ENCODE data around the gene GUCA1C. TPM values are rescaled to one million over a fixed set of nuclear protein-coding genes. Genes with fewer than 3 reads are reported as not detected.
A peak's percentile ranks its signal among the peaks of the same experiment; 100 is the strongest.

The GUCA1C gene
- total RNA-seq, 6 experiments from 2014 or later = not detected

- ATAC-seq (no peak), DNase-seq (no peak)
- no peaks in the 10 kb centered on the region for H3K9me3 ChIP-seq
- 74% methylated on average over 8 of the region's 8 CpGs for WGBS (ENCODE audit: insufficient coverage, low coverage, low lambda C conversion rate, missing lambda C conversion rate)
- TF ChIP-seq, protein P1, sequence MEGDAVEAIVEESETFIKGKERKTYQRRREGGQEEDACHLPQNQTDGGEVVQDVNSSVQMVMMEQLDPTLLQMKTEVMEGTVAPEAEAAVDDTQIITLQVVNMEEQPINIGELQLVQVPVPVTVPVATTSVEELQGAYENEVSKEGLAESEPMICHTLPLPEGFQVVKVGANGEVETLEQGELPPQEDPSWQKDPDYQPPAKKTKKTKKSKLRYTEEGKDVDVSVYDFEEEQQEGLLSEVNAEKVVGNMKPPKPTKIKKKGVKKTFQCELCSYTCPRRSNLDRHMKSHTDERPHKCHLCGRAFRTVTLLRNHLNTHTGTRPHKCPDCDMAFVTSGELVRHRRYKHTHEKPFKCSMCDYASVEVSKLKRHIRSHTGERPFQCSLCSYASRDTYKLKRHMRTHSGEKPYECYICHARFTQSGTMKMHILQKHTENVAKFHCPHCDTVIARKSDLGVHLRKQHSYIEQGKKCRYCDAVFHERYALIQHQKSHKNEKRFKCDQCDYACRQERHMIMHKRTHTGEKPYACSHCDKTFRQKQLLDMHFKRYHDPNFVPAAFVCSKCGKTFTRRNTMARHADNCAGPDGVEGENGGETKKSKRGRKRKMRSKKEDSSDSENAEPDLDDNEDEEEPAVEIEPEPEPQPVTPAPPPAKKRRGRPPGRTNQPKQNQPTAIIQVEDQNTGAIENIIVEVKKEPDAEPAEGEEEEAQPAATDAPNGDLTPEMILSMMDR (IDR thresholded peaks at IDR 0.05) = no peak
- TF ChIP-seq POLR2A (IDR thresholded peaks at IDR 0.05) = no peak
- H3K4me3 ChIP-seq = no peak overlapping the region
- intact Hi-C loops (cut with DNase I) = no loop called here
- H3K27me3 ChIP-seq = no peaks in the 10 kb centered on the region
- H3K27ac ChIP-seq = no peak overlapping the region
- H3K36me3 ChIP-seq = no peaks in the 10 kb centered on the region
- no peaks in the 10 kb centered on the region for H3K4me1 ChIP-seq
Observed at GRCh38 chr3:108936924-108937689, 16.6 kb downstream of the GUCA1C start.

GRCh38 chr3:108931035-108931434 lies 22.6 kb downstream of the GUCA1C start:
- intact Hi-C loops (cut with DNase I) = no loop called here
- DNase-seq (no peak), ATAC-seq (no peak)
- H3K4me1 ChIP-seq = no peaks in the 10 kb centered on the region
- no peaks in the 10 kb centered on the region for H3K27me3 ChIP-seq
- H3K27ac ChIP-seq = no peak overlapping the region
- no peak overlapping the region for H3K4me3 ChIP-seq
- no peaks in the 10 kb centered on the region for H3K36me3 ChIP-seq
- no peak for TF ChIP-seq POLR2A (IDR thresholded peaks at IDR 0.05)
- TF ChIP-seq, protein P1 (IDR thresholded peaks at IDR 0.05) = no peak
- H3K9me3 ChIP-seq = no peaks in the 10 kb centered on the region

DNA sequence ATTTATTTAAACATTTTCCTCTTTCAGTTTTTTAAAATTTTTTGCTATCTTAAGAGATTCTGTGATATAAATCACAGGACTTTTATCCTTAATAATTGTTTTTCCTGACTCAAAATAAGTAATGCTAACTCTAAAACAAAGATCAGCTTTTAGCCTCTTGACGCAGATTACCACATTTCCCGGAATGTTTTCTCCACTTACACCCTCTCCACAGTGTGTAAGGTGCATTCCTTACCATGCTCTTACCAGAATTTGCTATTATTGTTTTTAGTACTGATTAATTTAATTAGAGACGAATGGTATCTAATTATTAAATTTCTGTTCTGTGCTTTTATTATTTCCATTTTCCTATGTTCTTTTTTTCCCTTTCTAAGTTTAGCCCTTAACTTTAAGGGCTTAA lies 34.8 kb downstream of the GUCA1C start:
- DNase-seq = no peak
- ATAC-seq = no peak
- Histone ChIP-seq H3K36me3 (no peaks in the 10 kb centered on the region), H3K27ac (no peak overlapping the region), H3K27me3 (no peaks in the 10 kb centered on the region), H3K9me3 (no peaks in the 10 kb centered on the region), H3K4me3 (no peak overlapping the region), H3K4me1 (no peaks in the 10 kb centered on the region)
- 55% methylated on average over 3 of the region's 3 CpGs for WGBS (ENCODE audit: insufficient coverage, low coverage, low lambda C conversion rate, missing lambda C conversion rate)
- TF ChIP-seq, protein P1 (IDR thresholded peaks at IDR 0.05) = no peak
- no peak for TF ChIP-seq POLR2A (IDR thresholded peaks at IDR 0.05)
- intact Hi-C loops (cut with DNase I) = loop anchor here in 1 of 2 donors (10.0 kb wide), 1 partner anchor 254 kb away; no protein-coding TSS in a partner anchor

GRCh38 chr3:108914774-108915641 lies 38.7 kb downstream of the GUCA1C start:
- Histone ChIP-seq H3K36me3 (no peaks in the 10 kb centered on the region), H3K27ac (no peak overlapping the region), H3K4me3 (no peak overlapping the region), H3K4me1 (no peaks in the 10 kb centered on the region), H3K9me3 (no peaks in the 10 kb centered on the region), H3K27me3 (no peaks in the 10 kb centered on the region)
- TF ChIP-seq POLR2A (IDR thresholded peaks at IDR 0.05) = no peak
- TF ChIP-seq, protein P1 (IDR thresholded peaks at IDR 0.05) = peak; percentile 76 to 86 (median 81)
- ATAC-seq = peak; percentile 97 to 99 (median 98)
- intact Hi-C loops (cut with DNase I) = loop anchor here in 1 of 2 donors (10.0 kb wide), 1 partner anchor 250 kb away; no protein-coding TSS in a partner anchor
- 20% methylated on average over 6 of the region's 6 CpGs for WGBS (ENCODE audit: insufficient coverage, low coverage, low lambda C conversion rate, missing lambda C conversion rate)
- peak in 2 of 3 donors; percentile 26 to 59 for DNase-seq

All from right lobe of liver (tissue), 6 donors.